Measurements from ENCODE around the gene GRID1.
"Not testable (repeated sequence)": the region's sequence is repeated elsewhere in the genome, so short reads cannot be mapped to it uniquely, and the experiment has no call there.

Gene GRID1

GRCh38 chr10:86179153-86179524 is 187.5 kb downstream of the GRID1 start:
- DNase-seq, result no peak

GRCh38 chr10:86178401-86179152 is 188.0 kb downstream of the GRID1 start:
- DNase-seq, result no peak

GRCh38 chr10:86177537-86178155 is 188.9 kb downstream of the GRID1 start:
- DNase-seq, result no peak

GRCh38 chr10:86176850-86177536 is 189.6 kb downstream of the GRID1 start:
- DNase-seq, result no peak

- DNase-seq, result not testable (repeated sequence)
Measured at GRCh38 chr10:86175476-86175875, 191.1 kb downstream of the GRID1 start.

GRCh38 chr10:86172301-86172700 is 194.3 kb downstream of the GRID1 start:
- DNase-seq, result no peak

GRCh38 chr10:86170255-86171108 is 196.1 kb downstream of the GRID1 start:
- DNase-seq, result no peak

- DNase-seq, result no peak
Measured at GRCh38 chr10:86169506-86170254, 196.9 kb downstream of the GRID1 start.

- DNase-seq, result no peak
Measured at GRCh38 chr10:86169066-86169465, 197.5 kb downstream of the GRID1 start.

- DNase-seq, result no peak
Measured at GRCh38 chr10:86168256-86168655, 198.3 kb downstream of the GRID1 start.

- no peak for DNase-seq
Measured at GRCh38 chr10:86167762-86168128, 198.8 kb downstream of the GRID1 start.

GRCh38 chr10:86167121-86167761 is 199.4 kb downstream of the GRID1 start:
- DNase-seq, result no peak

GRCh38 chr10:86165666-86166065 is 200.9 kb downstream of the GRID1 start:
- DNase-seq, result no peak

- no peak for DNase-seq
Measured at GRCh38 chr10:86164960-86165630, 201.5 kb downstream of the GRID1 start.

GRCh38 chr10:86164174-86164774 is 202.3 kb downstream of the GRID1 start:
- DNase-seq, result no peak

- no peak for DNase-seq
Measured at GRCh38 chr10:86163522-86164173, 202.9 kb downstream of the GRID1 start.

GRCh38 chr10:86162696-86163400 is 203.7 kb downstream of the GRID1 start:
- no peak for DNase-seq

- DNase-seq, result no peak
Measured at GRCh38 chr10:86162036-86162435, 204.6 kb downstream of the GRID1 start.

GRCh38 chr10:86160890-86161585 is 205.6 kb downstream of the GRID1 start:
- no peak for DNase-seq
